Nephron (organoid): ENCODE data around the gene MPZ.

Experiments used
- H3K27ac Mint-ChIP-seq, 3 experiments: 2 replicates each; pipeline ENCODE4 v1.8.0; 2020; ENCODE audit warnings: mixed read lengths in 3 of 3, mild to moderate bottlenecking in 2 of 3, moderate library complexity in 1 of 3
- H3K27me3 Mint-ChIP-seq: 2 replicates; pipeline ENCODE4 v1.8.0; 2021; ENCODE audit warnings: low read depth, mild to moderate bottlenecking, moderate library complexity, mixed read lengths
- H3K36me3 Mint-ChIP-seq: 2 replicates; pipeline ENCODE4 v1.8.0; 2020; ENCODE audit warnings: low read depth, mixed read lengths
- H3K4me1 Mint-ChIP-seq: 2 replicates; pipeline ENCODE4 v1.8.0; 2020; ENCODE audit warnings: mixed read lengths
- H3K4me3 Mint-ChIP-seq, 3 experiments: 2 replicates each; pipeline ENCODE4 v1.8.0; 2020; ENCODE audit warnings: mild to moderate bottlenecking in 3 of 3, mixed read lengths in 3 of 3, moderate library complexity in 2 of 3
- H3K9me3 Mint-ChIP-seq: 2 replicates; pipeline ENCODE4 v1.8.0; 2020; ENCODE audit warnings: mixed read lengths
- CTCF ChIP-seq, 3 experiments: fragments of 200-600 bp; sonication (generic); IDR thresholded peaks; one replicate each; pipeline ENCODE4 v1.5.0; 2021; ENCODE audit warnings: antibody characterized with exemption in 3 of 3; ENCODE audit not compliant: unreplicated experiment in 3 of 3

Gene MPZ

GRCh38 chr1:161282991-161283390 lies 26.8 kb downstream of the MPZ start:
- Mint-ChIP-seq H3K9me3 (no peaks in the 10 kb centered on the region), H3K27ac (no peak overlapping the region), H3K4me3 (no peak overlapping the region), H3K36me3 (peaks cover 8% of the 10 kb centered on the region), H3K4me1 (no peaks in the 10 kb centered on the region), H3K27me3 (peaks cover 44% of the 10 kb centered on the region)
- no peak for TF ChIP-seq CTCF (IDR thresholded peaks at IDR 0.05; ENCODE audit: unreplicated experiment in 3 of 3)

- H3K9me3 Mint-ChIP-seq: no peaks in the 10 kb centered on the region
- H3K4me1 Mint-ChIP-seq: no peaks in the 10 kb centered on the region
- TF ChIP-seq CTCF (IDR thresholded peaks at IDR 0.05; ENCODE audit: unreplicated experiment in 3 of 3): no peak
- H3K36me3 Mint-ChIP-seq: no peaks in the 10 kb centered on the region
- H3K27ac Mint-ChIP-seq: no peak overlapping the region
- peaks cover 32% of the 10 kb centered on the region for H3K27me3 Mint-ChIP-seq
- H3K4me3 Mint-ChIP-seq: no peak overlapping the region
These were observed 34.9 kb downstream of the MPZ start for GRCh38 chr1:161274874-161275273.

GRCh38 chr1:161273402-161273801 lies 36.4 kb downstream of the MPZ start:
- Mint-ChIP-seq H3K9me3 (no peaks in the 10 kb centered on the region), H3K36me3 (no peaks in the 10 kb centered on the region), H3K27ac (no peak overlapping the region)

GRCh38 chr1:161267321-161267720 lies 42.4 kb downstream of the MPZ start:
- no peak for TF ChIP-seq CTCF (IDR thresholded peaks at IDR 0.05; ENCODE audit: unreplicated experiment in 3 of 3)

More at GRCh38 chr1:161273402-161273801, 36.4 kb downstream of the MPZ start:
- TF ChIP-seq CTCF (IDR thresholded peaks at IDR 0.05; ENCODE audit: unreplicated experiment in 3 of 3): no peak
- no peak overlapping the region for H3K4me3 Mint-ChIP-seq
- peaks cover 26% of the 10 kb centered on the region for H3K27me3 Mint-ChIP-seq
- H3K4me1 Mint-ChIP-seq: no peaks in the 10 kb centered on the region

GRCh38 chr1:161266836-161267235 lies 42.9 kb downstream of the MPZ start:
- Mint-ChIP-seq H3K36me3 (no peaks in the 10 kb centered on the region), H3K4me3 (peak overlapping the region in 1 of 3 experiments; percentile 24), H3K9me3 (no peaks in the 10 kb centered on the region), H3K4me1 (peaks cover 17% of the 10 kb centered on the region), H3K27me3 (peaks cover 2% of the 10 kb centered on the region), H3K27ac (peak overlapping the region; percentile 76 to 91 (median 83))
- TF ChIP-seq CTCF (IDR thresholded peaks at IDR 0.05; ENCODE audit: unreplicated experiment in 3 of 3): no peak

More at GRCh38 chr1:161267321-161267720, 42.4 kb downstream of the MPZ start:
- no peaks in the 10 kb centered on the region for H3K36me3 Mint-ChIP-seq
- peaks cover 16% of the 10 kb centered on the region for H3K4me1 Mint-ChIP-seq
- no peak overlapping the region for H3K4me3 Mint-ChIP-seq
- no peaks in the 10 kb centered on the region for H3K27me3 Mint-ChIP-seq
- H3K27ac Mint-ChIP-seq: peak overlapping the region in 2 of 3 experiments; percentile 63 to 91
- H3K9me3 Mint-ChIP-seq: no peaks in the 10 kb centered on the region

GRCh38 chr1:161266202-161266601 lies 43.6 kb downstream of the MPZ start:
- no peak overlapping the region for H3K4me3 Mint-ChIP-seq
- no peaks in the 10 kb centered on the region for H3K36me3 Mint-ChIP-seq
- no peaks in the 10 kb centered on the region for H3K9me3 Mint-ChIP-seq
- peak overlapping the region; percentile 76 to 91 (median 83) for H3K27ac Mint-ChIP-seq
- no peak for TF ChIP-seq CTCF (IDR thresholded peaks at IDR 0.05; ENCODE audit: unreplicated experiment in 3 of 3)
- peaks cover 24% of the 10 kb centered on the region for H3K4me1 Mint-ChIP-seq
- peaks cover 8% of the 10 kb centered on the region for H3K27me3 Mint-ChIP-seq
